Measurements from ENCODE around the gene CCT4.
"Not testable (repeated sequence)": the region's sequence is repeated elsewhere in the genome, so short reads cannot be mapped to it uniquely, and the experiment has no call there.

CCT4 gene

DNA sequence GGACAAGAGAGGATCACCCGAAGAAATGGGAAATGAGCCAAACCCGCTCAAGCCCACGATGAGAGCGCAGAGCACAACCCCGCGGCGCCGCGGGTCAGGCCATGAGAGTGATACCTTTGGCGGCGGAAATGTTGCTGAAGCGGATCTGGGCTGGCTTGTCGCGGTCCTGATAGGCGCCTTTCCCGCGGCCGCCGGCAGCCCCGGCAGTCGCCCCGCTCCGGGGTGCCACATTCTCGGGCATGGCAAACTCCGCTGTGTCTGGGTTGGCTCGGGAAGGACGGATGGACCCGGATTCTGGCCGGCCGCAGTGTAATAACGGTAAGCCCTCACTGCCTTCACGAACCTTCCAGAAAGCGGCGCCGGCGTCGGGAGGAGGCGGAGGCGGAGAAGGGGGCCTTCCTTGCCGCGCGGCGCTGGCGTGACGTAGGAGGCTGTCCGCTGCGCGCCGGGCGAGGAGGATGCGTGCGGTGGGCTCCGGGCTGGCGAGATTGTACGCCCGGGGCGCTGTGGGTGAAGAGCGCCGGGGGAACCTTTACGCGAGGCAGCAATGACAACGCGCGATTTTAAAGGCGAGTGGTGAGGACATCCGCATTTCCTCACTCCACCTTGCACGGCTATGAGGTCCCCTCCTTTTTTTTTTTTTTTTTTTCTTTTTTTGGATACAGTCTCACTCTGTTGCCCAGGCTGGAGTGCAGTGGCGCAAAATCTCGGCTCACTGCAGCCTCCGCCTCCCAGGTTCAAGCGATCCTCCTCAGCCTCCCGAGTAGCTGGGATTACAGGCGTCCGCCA is at the start of gene CCT4:
Gene CCT4, minus strand, starts transcription at position 390 of the 789 bp plus-strand sequence. Its CDS starts 149 bp downstream, at position 241.
- Histone ChIP-seq H3K27ac (ENCODE audit: low read depth in 2 of 2, low read length in 2 of 2) (peak within 1 kb of the TSS; percentile 95 to 97), H3K9ac (ENCODE audit: low read depth in 1 of 2, low read length in 2 of 2) (peak within 1 kb of the TSS; percentile 85 to 97), H3K9me3 (ENCODE audit: control insufficient read depth in 2 of 2, low read length in 2 of 2) (no peaks in the 10 kb centered on the region), H3K4me1 (ENCODE audit: control insufficient read depth in 2 of 2, insufficient read depth in 2 of 2, low read length in 2 of 2) (peaks cover 6 to 13% of the 10 kb centered on the region in 2 donors), H3K36me3 (ENCODE audit: control insufficient read depth in 2 of 2, insufficient read depth in 2 of 2, low read length in 2 of 2) (peaks cover 6 to 15% of the 10 kb centered on the region in 2 donors), H3K27me3 (ENCODE audit: control insufficient read depth in 2 of 2, insufficient read depth in 2 of 2, low read length in 2 of 2) (no peaks in the 10 kb centered on the region), H3K4me3 (ENCODE audit: low read length in 2 of 2) (peak within 1 kb of the TSS; percentile 85 to 90)

DNA sequence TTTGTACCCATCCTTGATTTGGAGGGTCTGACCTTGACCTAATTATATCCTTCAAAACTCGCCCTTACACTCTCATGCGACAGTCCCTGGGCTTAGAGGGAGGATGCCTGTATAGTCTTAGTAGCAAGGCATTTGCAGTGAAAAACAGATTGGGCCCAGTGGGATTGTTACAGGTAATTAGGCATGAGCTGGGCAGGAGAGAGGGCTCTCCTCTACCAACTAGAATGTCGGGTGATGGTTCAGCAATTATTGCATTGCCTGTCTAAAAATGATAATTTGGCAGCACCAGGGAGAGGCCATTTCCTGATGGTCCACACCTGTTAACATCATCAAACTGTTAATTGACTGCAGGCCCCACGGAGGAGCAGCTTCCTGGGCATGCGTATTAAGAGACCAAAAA is 49.4 kb upstream of the CCT4 start:
- H3K4me3 ChIP-seq (ENCODE audit: low read length in 2 of 2) = no peak overlapping the region
- H3K9ac ChIP-seq (ENCODE audit: low read depth in 1 of 2, low read length in 2 of 2) = no peak overlapping the region
- H3K4me1 ChIP-seq (ENCODE audit: control insufficient read depth in 2 of 2, insufficient read depth in 2 of 2, low read length in 2 of 2) = no peaks in the 10 kb centered on the region
- no peaks in the 10 kb centered on the region for H3K27me3 ChIP-seq (ENCODE audit: control insufficient read depth in 2 of 2, insufficient read depth in 2 of 2, low read length in 2 of 2)
- no peaks in the 10 kb centered on the region for H3K9me3 ChIP-seq (ENCODE audit: control insufficient read depth in 2 of 2, low read length in 2 of 2)
- H3K27ac ChIP-seq (ENCODE audit: low read depth in 2 of 2, low read length in 2 of 2) = no peak overlapping the region
- H3K36me3 ChIP-seq (ENCODE audit: control insufficient read depth in 2 of 2, insufficient read depth in 2 of 2, low read length in 2 of 2) = no peaks in the 10 kb centered on the region

DNA sequence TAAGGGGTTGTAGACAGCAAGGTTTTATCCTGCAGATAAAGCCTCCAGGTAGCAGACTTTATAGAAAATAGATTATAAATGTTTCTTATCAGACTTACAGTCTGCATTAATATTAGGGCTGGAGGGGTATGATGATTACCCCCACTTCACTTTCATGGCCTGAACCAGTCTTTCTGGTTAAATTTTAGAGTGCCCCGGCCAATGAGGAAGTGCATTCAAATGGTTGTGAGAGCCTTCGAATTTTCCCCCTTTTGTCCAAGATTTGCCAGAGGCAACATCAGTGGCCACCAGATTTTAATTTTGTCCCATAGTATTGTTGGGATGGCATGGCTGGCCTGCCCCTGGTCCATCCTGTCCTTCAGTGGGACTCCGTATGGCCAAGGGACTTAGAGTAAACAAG is 48.6 kb upstream of the CCT4 start:
- H3K4me3 ChIP-seq (ENCODE audit: low read length in 2 of 2) = no peak overlapping the region
- H3K36me3 ChIP-seq (ENCODE audit: control insufficient read depth in 2 of 2, insufficient read depth in 2 of 2, low read length in 2 of 2) = no peaks in the 10 kb centered on the region
- H3K4me1 ChIP-seq (ENCODE audit: control insufficient read depth in 2 of 2, insufficient read depth in 2 of 2, low read length in 2 of 2) = no peaks in the 10 kb centered on the region
- H3K9ac ChIP-seq (ENCODE audit: low read depth in 1 of 2, low read length in 2 of 2) = no peak overlapping the region
- H3K9me3 ChIP-seq (ENCODE audit: control insufficient read depth in 2 of 2, low read length in 2 of 2) = no peaks in the 10 kb centered on the region
- H3K27ac ChIP-seq (ENCODE audit: low read depth in 2 of 2, low read length in 2 of 2) = no peak overlapping the region
- no peaks in the 10 kb centered on the region for H3K27me3 ChIP-seq (ENCODE audit: control insufficient read depth in 2 of 2, insufficient read depth in 2 of 2, low read length in 2 of 2)

DNA sequence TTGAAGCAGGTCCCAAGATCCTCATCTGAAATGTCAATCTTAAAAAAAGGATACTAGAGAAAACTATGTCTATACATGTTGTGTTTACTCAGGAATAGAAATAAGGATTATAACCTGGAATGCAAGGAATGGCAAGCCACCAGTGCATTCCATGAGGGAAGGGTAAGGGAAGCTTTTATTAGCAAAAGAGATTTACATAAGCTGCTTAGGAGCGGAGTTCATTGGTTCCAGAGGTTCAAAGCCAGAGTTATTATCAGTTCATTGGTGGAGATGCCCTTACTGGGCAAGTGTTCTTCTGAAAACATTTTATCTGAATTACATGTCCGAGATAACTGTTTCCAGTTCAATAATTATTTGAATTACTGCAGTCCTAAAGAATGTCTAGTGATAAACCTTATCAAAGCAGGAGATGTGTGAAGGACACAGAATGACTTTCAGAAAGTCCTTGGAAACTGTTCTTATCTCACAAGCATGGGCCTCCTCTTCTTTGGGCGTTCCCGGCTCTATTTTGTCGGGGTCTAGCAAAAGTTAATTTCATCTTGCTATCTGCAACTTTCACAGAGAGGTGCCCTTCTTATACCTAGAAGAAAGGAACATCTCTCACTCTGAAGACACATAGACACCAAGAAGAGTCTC is 40.5 kb upstream of the CCT4 start:
- no peak overlapping the region for H3K9ac ChIP-seq (ENCODE audit: low read depth in 1 of 2, low read length in 2 of 2)
- no peaks in the 10 kb centered on the region for H3K9me3 ChIP-seq (ENCODE audit: control insufficient read depth in 2 of 2, low read length in 2 of 2)

GRCh38 chr2:61926531-61927477 is 38.3 kb upstream of the CCT4 start:
- H3K27ac ChIP-seq (ENCODE audit: low read depth in 2 of 2, low read length in 2 of 2) = no peak overlapping the region
- no peaks in the 10 kb centered on the region for H3K9me3 ChIP-seq (ENCODE audit: control insufficient read depth in 2 of 2, low read length in 2 of 2)
- no peaks in the 10 kb centered on the region for H3K27me3 ChIP-seq (ENCODE audit: control insufficient read depth in 2 of 2, insufficient read depth in 2 of 2, low read length in 2 of 2)
- no peak overlapping the region for H3K9ac ChIP-seq (ENCODE audit: low read depth in 1 of 2, low read length in 2 of 2)
- no peak overlapping the region for H3K4me3 ChIP-seq (ENCODE audit: low read length in 2 of 2)
- no peaks in the 10 kb centered on the region for H3K4me1 ChIP-seq (ENCODE audit: control insufficient read depth in 2 of 2, insufficient read depth in 2 of 2, low read length in 2 of 2)
- no peaks in the 10 kb centered on the region for H3K36me3 ChIP-seq (ENCODE audit: control insufficient read depth in 2 of 2, insufficient read depth in 2 of 2, low read length in 2 of 2)

More for the DNA sequence above, 40.5 kb upstream of the CCT4 start:
- Histone ChIP-seq H3K27ac (ENCODE audit: low read depth in 2 of 2, low read length in 2 of 2) (no peak overlapping the region), H3K4me3 (ENCODE audit: low read length in 2 of 2) (no peak overlapping the region), H3K4me1 (ENCODE audit: control insufficient read depth in 2 of 2, insufficient read depth in 2 of 2, low read length in 2 of 2) (no peaks in the 10 kb centered on the region), H3K27me3 (ENCODE audit: control insufficient read depth in 2 of 2, insufficient read depth in 2 of 2, low read length in 2 of 2) (no peaks in the 10 kb centered on the region), H3K36me3 (ENCODE audit: control insufficient read depth in 2 of 2, insufficient read depth in 2 of 2, low read length in 2 of 2) (no peaks in the 10 kb centered on the region)

DNA sequence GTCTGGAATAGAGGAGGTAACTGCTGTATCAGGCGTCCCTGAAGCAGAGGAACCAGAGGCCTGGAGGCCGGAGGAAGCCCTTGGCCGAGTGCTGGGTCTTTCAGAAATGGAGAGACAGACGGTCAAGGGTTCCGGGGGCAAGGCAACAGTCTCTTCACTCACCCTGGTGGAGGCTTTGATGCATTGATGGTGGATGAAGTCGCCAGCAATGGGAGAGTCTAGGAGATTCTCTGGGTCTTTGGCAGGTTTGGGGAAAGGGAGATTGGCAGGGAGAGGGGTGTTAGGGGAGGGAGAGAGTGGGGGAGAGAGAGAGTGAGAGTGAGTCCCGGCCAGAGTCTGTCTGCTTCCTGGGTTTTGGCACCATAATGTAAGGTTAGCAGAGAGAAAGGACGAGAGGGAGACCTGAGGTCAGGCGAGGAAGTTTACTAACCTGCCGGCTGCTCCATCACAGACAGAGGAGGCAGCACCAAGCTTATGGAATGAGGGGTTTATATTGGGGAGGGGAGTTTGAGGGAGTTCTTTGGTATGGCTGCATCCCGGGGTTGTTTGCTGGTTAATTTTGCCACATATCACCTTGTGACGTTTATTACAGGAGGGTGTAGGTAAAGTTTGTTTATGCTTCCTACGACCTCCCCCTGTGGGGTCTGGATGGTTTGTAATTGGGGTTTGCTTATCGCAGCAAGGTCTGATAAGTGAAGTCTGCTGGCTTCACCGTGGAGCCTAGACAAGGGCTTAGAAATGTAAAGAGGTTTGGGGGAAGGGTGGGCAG is 36.6 kb upstream of the CCT4 start:
- Histone ChIP-seq H3K36me3 (ENCODE audit: control insufficient read depth in 2 of 2, insufficient read depth in 2 of 2, low read length in 2 of 2) (no peaks in the 10 kb centered on the region), H3K27ac (ENCODE audit: low read depth in 2 of 2, low read length in 2 of 2) (no peak overlapping the region), H3K4me3 (ENCODE audit: low read length in 2 of 2) (no peak overlapping the region), H3K9ac (ENCODE audit: low read depth in 1 of 2, low read length in 2 of 2) (no peak overlapping the region), H3K27me3 (ENCODE audit: control insufficient read depth in 2 of 2, insufficient read depth in 2 of 2, low read length in 2 of 2) (no peaks in the 10 kb centered on the region), H3K4me1 (ENCODE audit: control insufficient read depth in 2 of 2, insufficient read depth in 2 of 2, low read length in 2 of 2) (no peaks in the 10 kb centered on the region), H3K9me3 (ENCODE audit: control insufficient read depth in 2 of 2, low read length in 2 of 2) (no peaks in the 10 kb centered on the region)

GRCh38 chr2:61922714-61923113 is 34.3 kb upstream of the CCT4 start:
- no peaks in the 10 kb centered on the region for H3K36me3 ChIP-seq (ENCODE audit: control insufficient read depth in 2 of 2, insufficient read depth in 2 of 2, low read length in 2 of 2)
- no peaks in the 10 kb centered on the region for H3K27me3 ChIP-seq (ENCODE audit: control insufficient read depth in 2 of 2, insufficient read depth in 2 of 2, low read length in 2 of 2)
- H3K27ac ChIP-seq (ENCODE audit: low read depth in 2 of 2, low read length in 2 of 2) = no peak overlapping the region
- no peak overlapping the region for H3K9ac ChIP-seq (ENCODE audit: low read depth in 1 of 2, low read length in 2 of 2)
- no peak overlapping the region for H3K4me3 ChIP-seq (ENCODE audit: low read length in 2 of 2)
- no peaks in the 10 kb centered on the region for H3K9me3 ChIP-seq (ENCODE audit: control insufficient read depth in 2 of 2, low read length in 2 of 2)
- no peaks in the 10 kb centered on the region for H3K4me1 ChIP-seq (ENCODE audit: control insufficient read depth in 2 of 2, insufficient read depth in 2 of 2, low read length in 2 of 2)

- H3K9ac ChIP-seq (ENCODE audit: low read depth in 1 of 2, low read length in 2 of 2) = no peak overlapping the region
- no peak overlapping the region for H3K27ac ChIP-seq (ENCODE audit: low read depth in 2 of 2, low read length in 2 of 2)
- H3K4me3 ChIP-seq (ENCODE audit: low read length in 2 of 2) = no peak overlapping the region
- no peaks in the 10 kb centered on the region for H3K4me1 ChIP-seq (ENCODE audit: control insufficient read depth in 2 of 2, insufficient read depth in 2 of 2, low read length in 2 of 2)
- H3K36me3 ChIP-seq (ENCODE audit: control insufficient read depth in 2 of 2, insufficient read depth in 2 of 2, low read length in 2 of 2) = no peaks in the 10 kb centered on the region
- no peaks in the 10 kb centered on the region for H3K27me3 ChIP-seq (ENCODE audit: control insufficient read depth in 2 of 2, insufficient read depth in 2 of 2, low read length in 2 of 2)
- H3K9me3 ChIP-seq (ENCODE audit: control insufficient read depth in 2 of 2, low read length in 2 of 2) = no peaks in the 10 kb centered on the region
Observed at GRCh38 chr2:61920548-61920947, 32.1 kb upstream of the CCT4 start.

DNA sequence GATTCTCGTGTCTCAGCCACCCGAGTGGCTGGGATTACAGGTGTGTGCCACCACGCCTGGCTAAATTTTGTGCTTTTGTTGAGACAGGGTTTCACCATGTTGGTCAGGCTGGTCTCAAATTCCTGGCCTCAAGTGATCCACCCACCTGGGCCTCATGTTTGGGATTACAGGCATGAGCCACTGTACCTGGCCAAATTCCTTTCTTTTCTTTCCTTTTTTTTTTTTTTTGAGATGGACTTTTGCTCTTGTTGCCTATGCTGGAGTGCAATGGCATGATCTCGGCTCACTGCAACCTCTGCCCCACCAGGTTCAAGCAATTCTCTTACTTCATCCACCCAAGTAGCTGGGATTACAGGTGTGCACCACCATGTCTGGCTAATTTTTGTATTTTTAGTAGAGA is 26.3 kb upstream of the CCT4 start:
- H3K27me3 ChIP-seq (ENCODE audit: control insufficient read depth in 2 of 2, insufficient read depth in 2 of 2, low read length in 2 of 2); H3K9ac ChIP-seq (ENCODE audit: low read depth in 1 of 2, low read length in 2 of 2); H3K4me3 ChIP-seq (ENCODE audit: low read length in 2 of 2); H3K9me3 ChIP-seq (ENCODE audit: control insufficient read depth in 2 of 2, low read length in 2 of 2); H3K4me1 ChIP-seq (ENCODE audit: control insufficient read depth in 2 of 2, insufficient read depth in 2 of 2, low read length in 2 of 2); H3K27ac ChIP-seq (ENCODE audit: low read depth in 2 of 2, low read length in 2 of 2); H3K36me3 ChIP-seq (ENCODE audit: control insufficient read depth in 2 of 2, insufficient read depth in 2 of 2, low read length in 2 of 2): not testable (repeated sequence)
